Body of pancreas (tissue), 4 donors: Measurements from ENCODE around the gene ANKEF1. TPM values are rescaled to one million over a fixed set of nuclear protein-coding genes. Genes with fewer than 3 reads are reported as not detected.
"Not testable (repeated sequence)": the region's sequence is repeated elsewhere in the genome, so short reads cannot be mapped to it uniquely, and the experiment has no call there.

ENCODE experiments used
- ATAC-seq: fragments of 150-250 bp; one replicate; pipeline ENCODE4 v1.9.1; 2016
- DNase-seq, 4 donors: peaks; one replicate each; pipeline ENCODE4 v3.0.0-alpha.2; 2019
- H3K27ac ChIP-seq, 4 donors: fragments of 200-600 bp; sonication (generic); 1 replicate in 3 of 4; 2 replicates in 1 of 4; pipeline versions ENCODE4 v1.5.1 to v1.6.1; 2016 to 2019; ENCODE audit warnings: mild to moderate bottlenecking in 1 of 4, mixed read lengths in 1 of 4, moderate library complexity in 1 of 4
- H3K27me3 ChIP-seq, 2 donors: fragments of 200-600 bp; sonication (generic); one replicate each; pipeline ENCODE4 v1.6.0; 2016; ENCODE audit warnings: mild to moderate bottlenecking in 1 of 2
- H3K36me3 ChIP-seq, 2 donors: fragments of 200-600 bp; sonication (generic); replicated peaks in 1 of 2; 2 replicates each; pipeline ENCODE4 v1.5.1; 2016; ENCODE audit warnings: low read depth in 2 of 2; ENCODE audit not compliant: insufficient read depth in 1 of 2
- H3K4me1 ChIP-seq: fragments of 200-600 bp; sonication (generic); one replicate; pipeline ENCODE4 v1.6.0; 2016
- H3K4me3 ChIP-seq, 2 donors: fragments of 200-600 bp; sonication (generic); 1 replicate in 1 of 2; 2 replicates in 1 of 2; pipeline ENCODE4 v1.5.1; 2016 to 2019
- H3K9me3 ChIP-seq, 3 donors: fragments of 200-600 bp; sonication (generic); 1 replicate in 2 of 3; 2 replicates in 1 of 3; pipeline ENCODE4 v1.5.1; 2016
- POLR2A ChIP-seq, 3 donors: fragments of 450-650 bp; IDR thresholded peaks; one replicate each; pipeline ENCODE4 v1.6.1; 2016; ENCODE audit warnings: antibody characterized with exemption in 3 of 3, mild to moderate bottlenecking in 2 of 3
- WGBS, 2 donors: methylation state at CpG; one replicate each; pipeline ENCODE4 v1.1.5; 2017; 5-methylcytosine and 5-hydroxymethylcytosine counted together
- intact Hi-C: fragments of 100-400 bp; cut with DNase I; formaldehyde crosslinking; loops from one replicate; pipeline ENCODE4 v1.15.1; 2023
- total RNA-seq, 2 donors: library from RNA; depleted of rRNA; stranded (reverse); fragments of >200 nt; gene quantifications; one replicate each; pipeline ENCODE4 v1.1.0, GENCODE V29; 2016
- TF ChIP-seq, protein P1 (sequence below), 7 experiments: fragments of 450-650 bp in 4 of 7; fragments of 200-600 bp in 3 of 7; sonication (generic) in 3 of 7; IDR thresholded peaks; one replicate each; pipeline ENCODE4 v1.5.1; 2016 to 2019; ENCODE audit warnings: antibody characterized with exemption in 7 of 7

The ANKEF1 gene
- total RNA-seq, 2 donors from 2014 or later, result 5.9 to 6.2 TPM

DNA sequence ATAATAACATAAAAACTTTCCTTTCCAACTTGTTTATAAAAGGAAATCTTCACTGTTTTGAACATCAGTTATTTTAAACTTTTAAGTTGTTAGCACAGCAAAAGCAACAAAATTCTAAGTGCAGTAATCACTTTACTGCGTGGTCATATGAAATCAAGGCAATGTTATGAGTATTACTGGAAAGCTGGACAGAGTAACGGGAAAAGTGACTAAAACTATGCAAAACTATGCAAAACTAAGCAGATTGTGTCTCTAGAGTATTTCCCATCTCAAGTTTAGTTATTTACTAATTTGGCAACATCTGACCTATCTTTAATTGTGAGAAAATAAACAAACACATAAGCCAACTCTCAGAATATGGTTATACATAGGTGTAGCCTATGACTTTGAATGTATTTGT lies 10.9 kb upstream of the ANKEF1 start:
- H3K27ac ChIP-seq, result no peak overlapping the region
- no peak overlapping the region for H3K4me3 ChIP-seq
- H3K4me1 ChIP-seq, result peaks cover 3% of the 10 kb centered on the region
- WGBS, 2 donors, result 83 to 89% methylated on average over 2 of the region's 2 CpGs
- no peaks in the 10 kb centered on the region for H3K27me3 ChIP-seq
- no peak for TF ChIP-seq POLR2A (IDR thresholded peaks at IDR 0.05)
- TF ChIP-seq, protein P1, sequence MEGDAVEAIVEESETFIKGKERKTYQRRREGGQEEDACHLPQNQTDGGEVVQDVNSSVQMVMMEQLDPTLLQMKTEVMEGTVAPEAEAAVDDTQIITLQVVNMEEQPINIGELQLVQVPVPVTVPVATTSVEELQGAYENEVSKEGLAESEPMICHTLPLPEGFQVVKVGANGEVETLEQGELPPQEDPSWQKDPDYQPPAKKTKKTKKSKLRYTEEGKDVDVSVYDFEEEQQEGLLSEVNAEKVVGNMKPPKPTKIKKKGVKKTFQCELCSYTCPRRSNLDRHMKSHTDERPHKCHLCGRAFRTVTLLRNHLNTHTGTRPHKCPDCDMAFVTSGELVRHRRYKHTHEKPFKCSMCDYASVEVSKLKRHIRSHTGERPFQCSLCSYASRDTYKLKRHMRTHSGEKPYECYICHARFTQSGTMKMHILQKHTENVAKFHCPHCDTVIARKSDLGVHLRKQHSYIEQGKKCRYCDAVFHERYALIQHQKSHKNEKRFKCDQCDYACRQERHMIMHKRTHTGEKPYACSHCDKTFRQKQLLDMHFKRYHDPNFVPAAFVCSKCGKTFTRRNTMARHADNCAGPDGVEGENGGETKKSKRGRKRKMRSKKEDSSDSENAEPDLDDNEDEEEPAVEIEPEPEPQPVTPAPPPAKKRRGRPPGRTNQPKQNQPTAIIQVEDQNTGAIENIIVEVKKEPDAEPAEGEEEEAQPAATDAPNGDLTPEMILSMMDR (IDR thresholded peaks at IDR 0.05), result no peak
- no peak for DNase-seq
- no peaks in the 10 kb centered on the region for H3K36me3 ChIP-seq
- no peaks in the 10 kb centered on the region for H3K9me3 ChIP-seq
- ATAC-seq, result no peak
- intact Hi-C loops, result no loop called here

DNA sequence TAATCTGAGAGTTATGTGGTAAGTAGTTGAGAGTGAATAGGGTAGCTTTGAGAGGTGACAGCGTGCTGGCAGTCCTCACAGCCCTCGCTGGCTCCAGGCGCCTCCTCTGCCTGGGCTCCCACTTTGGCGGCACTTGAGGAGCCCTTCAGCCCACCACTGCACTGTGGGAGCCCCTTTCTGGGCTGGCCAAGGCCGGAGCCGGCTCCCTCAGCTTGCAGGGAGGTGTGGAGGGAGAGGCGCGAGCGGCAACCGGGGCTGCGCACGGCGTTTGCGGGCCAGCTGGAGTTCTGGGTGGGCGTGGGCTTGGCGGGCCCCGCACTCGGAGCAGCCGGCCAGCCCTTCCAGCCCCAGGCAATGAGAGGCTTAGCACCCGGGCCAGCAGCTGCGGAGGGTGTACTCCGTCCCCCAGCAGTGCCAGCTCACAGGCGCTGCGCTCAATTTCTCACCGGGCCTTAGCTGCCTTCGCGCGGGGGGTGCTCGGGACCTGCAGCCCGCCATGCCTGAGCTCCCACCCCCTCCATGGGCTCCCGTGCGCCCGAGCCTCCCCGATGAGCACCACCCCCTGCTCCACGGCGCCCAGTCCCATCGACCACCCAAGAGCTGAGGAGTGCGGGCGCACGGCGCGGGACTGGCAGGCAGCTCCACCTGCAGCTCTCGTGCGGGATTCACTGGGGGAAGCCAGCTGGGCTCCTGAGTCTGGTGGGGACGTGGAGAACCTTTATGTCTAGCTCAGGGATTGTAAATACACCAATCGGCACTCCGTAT lies 3.2 kb upstream of the ANKEF1 start:
- H3K4me1 ChIP-seq, result peaks cover 56% of the 10 kb centered on the region
- H3K4me3 ChIP-seq, H3K36me3 ChIP-seq, H3K9me3 ChIP-seq, DNase-seq, H3K27me3 ChIP-seq, ATAC-seq: not testable (repeated sequence)
- intact Hi-C loops, result loop anchor here (10.0 kb wide), 1 partner anchor 53 kb away; no protein-coding TSS in a partner anchor
- H3K27ac ChIP-seq, result peak overlapping the region in 3 of 4 donors; percentile 28 to 69 (median 58)
- 66 to 87% methylated on average over 6 to 28 of the region's 47 CpGs for WGBS, 2 donors

DNA sequence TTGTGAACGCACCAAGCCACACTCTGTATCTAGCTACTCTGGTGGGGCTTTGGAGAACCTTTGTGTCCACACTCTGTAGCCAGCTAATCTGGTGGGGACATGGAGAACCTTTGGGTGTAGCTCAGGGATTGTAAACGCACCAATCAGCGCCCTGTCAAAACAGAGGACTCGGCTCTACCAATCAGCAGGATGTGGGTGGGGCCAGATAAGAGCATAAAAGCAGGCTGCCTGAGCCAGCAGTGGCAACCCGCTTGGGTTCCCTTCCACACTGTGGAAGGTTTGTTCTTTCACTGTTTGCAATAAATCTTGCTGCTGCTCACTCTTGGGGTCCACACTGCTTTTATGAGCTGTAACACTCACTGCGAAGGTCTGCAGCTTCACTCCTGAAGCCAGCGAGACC lies 2.5 kb upstream of the ANKEF1 start:
- intact Hi-C loops, result loop anchor here (10.0 kb wide), 1 partner anchor 53 kb away; no protein-coding TSS in a partner anchor
- H3K4me3 ChIP-seq, H3K36me3 ChIP-seq, ATAC-seq, H3K27me3 ChIP-seq, H3K9me3 ChIP-seq: not testable (repeated sequence)
- DNase-seq, result peak in 1 of 4 donors; percentile 13
- Histone ChIP-seq H3K27ac (peak overlapping the region in 3 of 4 donors; percentile 1 to 28 (median 24)), H3K4me1 (peaks cover 62% of the 10 kb centered on the region)
- WGBS, 2 donors, result 74 to 84% methylated on average over 7 of the region's 7 CpGs

DNA sequence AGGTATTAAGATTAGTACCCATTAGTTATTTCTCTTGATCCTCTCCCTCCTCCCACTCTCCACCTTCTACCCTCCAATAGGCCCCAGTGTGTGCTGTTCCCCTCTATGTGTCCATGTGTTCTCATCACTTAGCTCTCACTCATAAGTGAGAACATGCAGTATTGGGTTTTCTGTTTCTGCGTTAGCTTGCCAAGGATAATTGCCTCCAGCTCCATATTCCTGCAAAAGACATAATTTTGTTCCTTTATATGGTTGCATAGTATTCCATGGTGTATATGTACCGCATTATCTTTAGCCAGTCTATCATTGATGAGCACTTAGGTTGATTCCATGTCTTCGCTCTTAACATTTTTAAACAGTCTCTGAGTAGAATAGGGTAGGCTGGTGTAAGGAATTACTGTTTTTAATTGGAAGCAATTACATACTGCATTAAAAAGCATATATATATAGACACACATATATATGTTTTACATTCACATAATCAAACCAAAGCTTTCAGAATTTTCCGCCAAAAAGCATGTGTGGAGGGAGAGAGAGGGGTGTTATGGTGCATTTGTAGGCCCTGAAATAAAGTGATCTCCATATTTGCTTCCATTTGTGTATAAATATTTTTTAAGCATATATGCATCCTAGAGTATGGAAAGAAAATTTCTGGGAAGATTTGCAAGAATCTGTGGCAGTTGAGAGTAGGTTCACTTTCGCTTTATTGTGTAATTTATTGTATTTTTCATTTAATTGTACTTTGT lies 709 bp upstream of the ANKEF1 start:
- DNase-seq, result no peak
- H3K27me3 ChIP-seq, result no peaks in the 10 kb centered on the region
- H3K27ac ChIP-seq, result peak overlapping the region in 1 of 4 donors; percentile 94
- 75 to 80% methylated on average over 5 of the region's 5 CpGs for WGBS, 2 donors
- H3K36me3 ChIP-seq, result no peaks in the 10 kb centered on the region
- ATAC-seq, result no peak
- H3K9me3 ChIP-seq, result no peaks in the 10 kb centered on the region
- intact Hi-C loops, result loop anchor here (10.0 kb wide), 1 partner anchor 51 kb away; no protein-coding TSS in a partner anchor
- H3K4me1 ChIP-seq, result peaks cover 58% of the 10 kb centered on the region
- TF ChIP-seq POLR2A (IDR thresholded peaks at IDR 0.05), result no peak
- TF ChIP-seq, protein P1 (IDR thresholded peaks at IDR 0.05), result no peak
- no peak overlapping the region for H3K4me3 ChIP-seq

DNA sequence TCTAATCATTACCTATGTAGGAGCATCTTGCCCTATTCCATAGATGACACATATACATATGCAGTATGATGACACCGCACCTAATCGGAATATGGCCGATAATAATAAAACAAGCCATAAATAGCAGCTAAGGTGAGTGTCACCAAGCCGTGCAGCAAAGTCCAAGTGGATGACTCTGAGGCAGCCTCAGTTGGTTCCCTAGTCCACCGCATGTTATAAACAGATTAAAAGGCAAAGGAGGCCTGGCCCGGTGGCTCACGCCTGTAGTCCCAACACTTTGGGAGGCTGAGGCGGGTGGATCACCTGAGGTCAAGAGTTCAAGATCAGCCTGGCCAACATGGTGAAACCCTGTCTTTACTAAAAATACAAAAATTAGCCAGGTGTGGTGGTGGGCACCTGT lies 1.5 kb downstream of the ANKEF1 start:
- not testable (repeated sequence) for H3K27me3 ChIP-seq, H3K4me3 ChIP-seq, H3K9me3 ChIP-seq, ATAC-seq, H3K36me3 ChIP-seq, DNase-seq, H3K27ac ChIP-seq
- intact Hi-C loops, result loop anchor here (10.0 kb wide), 1 partner anchor 48 kb away; no protein-coding TSS in a partner anchor
- WGBS, 2 donors, result 94 to 95% methylated on average over 8 of the region's 8 CpGs
- peaks cover 44% of the 10 kb centered on the region for H3K4me1 ChIP-seq
